H1 (cell line): Measurements from ENCODE around the gene LIPA.

ENCODE experiments used
- BRCA1 ChIP-seq: IDR thresholded peaks from 2 replicates; pipeline ENCODE4 v1.6.1; 2012; ENCODE audit warnings: low read depth, low read length, improper control_type of control experiment
- CEBPB ChIP-seq: IDR thresholded peaks from 2 replicates; pipeline ENCODE4 v1.6.1; 2012; ENCODE audit warnings: low read depth, low read length
- CTCF ChIP-seq, 3 experiments: IDR thresholded peaks; 1 replicate in 2 of 3; 2 replicates in 1 of 3; pipeline versions ENCODE4 v1.5.1 to v1.6.1; 2011; ENCODE audit warnings: low read length in 3 of 3, mild to moderate bottlenecking in 3 of 3, inconsistent platforms in 2 of 3, low read depth in 1 of 3, moderate library complexity in 1 of 3; ENCODE audit not compliant: insufficient read depth in 1 of 3; ENCODE audit errors: control extremely low read depth in 1 of 3
- POLR2AphosphoS5 ChIP-seq: IDR thresholded peaks from 2 replicates; pipeline ENCODE4 v1.6.1; 2011; ENCODE audit warnings: low read depth, low read length
- RAD21 ChIP-seq, 2 experiments: IDR thresholded peaks in 1 of 2; conservative IDR thresholded peaks in 1 of 2; 2 replicates each; pipeline ENCODE4 v1.6.1; 2011; ENCODE audit warnings: low read depth in 2 of 2, low read length in 2 of 2, improper control_type of control experiment in 1 of 2, inconsistent platforms in 1 of 2, mild to moderate bottlenecking in 1 of 2, moderate library complexity in 1 of 2
- RFX5 ChIP-seq: IDR thresholded peaks from 2 replicates; pipeline ENCODE4 v1.6.1; 2011; ENCODE audit warnings: low read depth, low read length, improper control_type of control experiment, borderline replicate concordance
- TAF1 ChIP-seq: IDR thresholded peaks from 2 replicates; pipeline ENCODE4 v1.6.1; 2011; ENCODE audit warnings: mild to moderate bottlenecking, low read depth, low read length
- YY1 ChIP-seq: IDR thresholded peaks from 2 replicates; pipeline ENCODE4 v1.6.1; 2011; ENCODE audit warnings: low read depth, mild to moderate bottlenecking, low read length

- no peak for TF ChIP-seq RFX5
- no peak for TF ChIP-seq BRCA1
- TF ChIP-seq CTCF (IDR thresholded peaks at IDR 0.05; ENCODE audit: control extremely low read depth in 1 of 3, insufficient read depth in 1 of 3, low read depth in 1 of 3, low read length in 3 of 3) = no peak
- TF ChIP-seq RAD21 (IDR thresholded peaks at IDR 0.05 in 1 of 2, conservative IDR thresholded peaks at IDR 0.05 in 1 of 2; ENCODE audit: low read depth in 2 of 2, low read length in 2 of 2) = no peak
- TF ChIP-seq CEBPB = no peak
- no peak for TF ChIP-seq POLR2AphosphoS5
- no peak for TF ChIP-seq TAF1
- no peak for TF ChIP-seq YY1
Measured at GRCh38 chr10:89273680-89274079, 22.1 kb upstream of the LIPA start.
